Right ventricle myocardium inferior (tissue), 1 donor: ENCODE measurements around the gene SYT13. TPM values are rescaled to one million over a fixed set of nuclear protein-coding genes. Genes with fewer than 3 reads are reported as not detected.

ENCODE experiments used
- ATAC-seq: fragments of 200-7000 bp; cut with Tn5 transposase; one replicate; pipeline ENCODE4 v1.9.1; 2020; ENCODE audit warnings: mild to moderate bottlenecking, moderate library complexity
- DNase-seq: peaks from one replicate; pipeline ENCODE4 v3.0.0; 2021; ENCODE audit errors: missing footprints
- intact Hi-C: fragments of 100-400 bp; cut with DNase I; formaldehyde crosslinking; loops from one replicate; pipeline ENCODE4 v1.11.0; 2022
- long read RNA-seq: library from polyadenylated mRNA; unstranded; transcript quantifications from one replicate; pipeline ENCODE4 v2.0.0, GENCODE V29; 2021
- total RNA-seq: library from RNA; stranded (reverse); fragmentation: NEBNext Ultra II Directional; extraction: Animal tissue kit (Norgen Biotek cat#: 25700); gene quantifications from one replicate; pipeline ENCODE4 v1.2.1, GENCODE V29; 2021
- donor health status: DM: no; HTN: yes; CAD: no; lungs with severe emphysema.

Gene SYT13
- total RNA-seq: 7.0 TPM
- long read RNA-seq, partial matches to known transcripts: 3 of 4 reads
- long read RNA-seq, other reads (novel, unspliced or antisense): 1 of 4 reads

- ATAC-seq (peak; percentile 80), DNase-seq (no peak)
- intact Hi-C loops: no loop called here
These were observed at the start of gene SYT13 for GRCh38 chr11:45285930-45286632. Gene SYT13, minus strand, starts transcription at chr11:45286341. Its CDS starts 134 bp downstream, at chr11:45286207.

- intact Hi-C loops: no loop called here
- DNase-seq (no peak), ATAC-seq (no peak)
These were observed 49.3 kb upstream of the SYT13 start for GRCh38 chr11:45335434-45335833.

- ATAC-seq (no peak), DNase-seq (no peak)
- intact Hi-C loops: loop anchor here (5.0 kb wide), 1 partner anchor 398 kb away; no protein-coding TSS in a partner anchor
These were observed 48.7 kb upstream of the SYT13 start for GRCh38 chr11:45334836-45335235.

- intact Hi-C loops: loop anchor here (5.0 kb wide), 1 partner anchor 397 kb away; no protein-coding TSS in a partner anchor
- ATAC-seq: no peak
- peak; percentile 65 for DNase-seq
These were observed 48.3 kb upstream of the SYT13 start for GRCh38 chr11:45334410-45334809.

- intact Hi-C loops: loop anchor here (2.0 to 5.0 kb wide), 3 partner anchors 80 to 396 kb away; no protein-coding TSS in a partner anchor
- DNase-seq (peak; percentile 66), ATAC-seq (peak; percentile 67)
These were observed 47.1 kb upstream of the SYT13 start for GRCh38 chr11:45333001-45333971.

- ATAC-seq (peak; percentile 59), DNase-seq (no peak)
- intact Hi-C loops: loop anchor here (1.0 to 5.0 kb wide), 4 partner anchors 80 to 395 kb away; no protein-coding TSS in a partner anchor
These were observed 46.3 kb upstream of the SYT13 start for GRCh38 chr11:45332276-45332934.

GRCh38 chr11:45331839-45332238, 45.7 kb upstream of the SYT13 start:
- DNase-seq (no peak), ATAC-seq (no peak)
- intact Hi-C loops: loop anchor here (1.0 to 5.0 kb wide), 4 partner anchors 79 to 395 kb away; no protein-coding TSS in a partner anchor

GRCh38 chr11:45328726-45329125, 42.6 kb upstream of the SYT13 start:
- ATAC-seq (no peak), DNase-seq (no peak)
- intact Hi-C loops: no loop called here

- ATAC-seq (no peak), DNase-seq (no peak)
- intact Hi-C loops: no loop called here
These were observed 38.3 kb upstream of the SYT13 start for GRCh38 chr11:45324459-45324858.

GRCh38 chr11:45323601-45324249, 37.6 kb upstream of the SYT13 start:
- no peak for ATAC-seq
- intact Hi-C loops: no loop called here

GRCh38 chr11:45322891-45323600, 36.9 kb upstream of the SYT13 start:
- intact Hi-C loops: no loop called here
- ATAC-seq (no peak), DNase-seq (no peak)

More at GRCh38 chr11:45323601-45324249, 37.6 kb upstream of the SYT13 start:
- no peak for DNase-seq

GRCh38 chr11:45322111-45322705, 36.1 kb upstream of the SYT13 start:
- no peak for ATAC-seq
- DNase-seq: no peak
- intact Hi-C loops: no loop called here

- intact Hi-C loops: no loop called here
- no peak for ATAC-seq
- no peak for DNase-seq
These were observed 35.5 kb upstream of the SYT13 start for GRCh38 chr11:45321669-45322068.

- ATAC-seq (no peak), DNase-seq (no peak)
- intact Hi-C loops: no loop called here
These were observed 35.0 kb upstream of the SYT13 start for GRCh38 chr11:45321031-45321595.

- intact Hi-C loops: no loop called here
- ATAC-seq: no peak
- DNase-seq: no peak
These were observed 34.2 kb upstream of the SYT13 start for GRCh38 chr11:45320371-45320770.

GRCh38 chr11:45319077-45319476, 32.9 kb upstream of the SYT13 start:
- ATAC-seq: no peak
- DNase-seq: no peak
- intact Hi-C loops: no loop called here

GRCh38 chr11:45318516-45318915, 32.4 kb upstream of the SYT13 start:
- intact Hi-C loops: no loop called here
- DNase-seq: no peak
- ATAC-seq: no peak
